Neural crest cell (in vitro differentiated cells): ENCODE measurements around the gene NFE2L1. TPM values are rescaled to one million over a fixed set of nuclear protein-coding genes. Genes with fewer than 3 reads are reported as not detected.

ENCODE experiments used
- DNase-seq: peaks from one replicate; pipeline ENCODE4 v3.0.0; 2021; ENCODE audit warnings: low read depth, mixed read lengths, low spot score
- H3K27ac Mint-ChIP-seq: one replicate; pipeline ENCODE4 v1.8.0; 2021; ENCODE audit warnings: mild to moderate bottlenecking, mixed read lengths; ENCODE audit not compliant: unreplicated experiment
- H3K27me3 Mint-ChIP-seq: 2 replicates; pipeline ENCODE4 v1.8.0; 2021; ENCODE audit warnings: low read depth, mild to moderate bottlenecking, mixed read lengths
- H3K36me3 Mint-ChIP-seq: 2 replicates; pipeline ENCODE4 v1.8.0; 2021; ENCODE audit warnings: low read depth, mild to moderate bottlenecking, mixed read lengths
- H3K4me1 Mint-ChIP-seq: 2 replicates; pipeline ENCODE4 v1.8.0; 2021; ENCODE audit warnings: mixed read lengths
- H3K4me3 Mint-ChIP-seq: one replicate; pipeline ENCODE4 v1.8.0; 2021; ENCODE audit warnings: mild to moderate bottlenecking, mixed read lengths
- H3K9me3 Mint-ChIP-seq: 2 replicates; pipeline ENCODE4 v1.8.0; 2021; ENCODE audit warnings: mixed read lengths
- microRNA-seq: library from miRNA; unstranded; fragments of <30 nt; microRNA quantifications from one replicate; pipeline ENCODE4, GENCODE V29; 2020
- total RNA-seq: library from RNA; stranded (reverse); gene quantifications from 2 replicates; pipeline ENCODE4 v1.2.1, GENCODE V29; 2021
- TF ChIP-seq, protein P1 (sequence below): fragments of 200-600 bp; sonication (generic); conservative IDR thresholded peaks from 2 replicates; pipeline ENCODE4 v1.5.0; 2021; ENCODE audit warnings: antibody characterized with exemption, mild to moderate bottlenecking

Gene NFE2L1
- total RNA-seq, 1 donor from 2014 or later, result 121 TPM

DNA sequence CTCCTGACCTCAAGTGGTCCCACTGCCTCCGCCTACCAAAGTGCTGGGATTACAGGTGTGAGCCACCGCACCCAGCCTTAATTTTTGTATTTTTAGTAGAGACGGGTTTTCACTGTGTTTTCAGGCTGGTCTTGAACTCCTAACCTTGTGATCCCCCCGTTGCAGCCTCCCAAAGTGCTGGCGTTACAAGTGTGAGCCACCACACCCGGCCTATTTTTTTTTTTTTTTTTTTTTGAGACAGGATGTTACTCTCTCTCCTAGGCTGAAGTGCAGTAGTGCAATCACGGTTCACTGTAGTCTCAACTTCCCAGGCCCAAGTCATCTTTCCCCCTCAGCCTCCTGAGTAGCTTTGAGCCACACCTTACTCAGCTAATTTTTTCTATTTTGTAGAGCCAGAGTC, 56.3 kb downstream of the NFE2L1 start:
- peaks cover 2% of the 10 kb centered on the region for H3K36me3 Mint-ChIP-seq
- peaks cover 3% of the 10 kb centered on the region for H3K9me3 Mint-ChIP-seq
- DNase-seq, result no peak
- TF ChIP-seq, protein P1, sequence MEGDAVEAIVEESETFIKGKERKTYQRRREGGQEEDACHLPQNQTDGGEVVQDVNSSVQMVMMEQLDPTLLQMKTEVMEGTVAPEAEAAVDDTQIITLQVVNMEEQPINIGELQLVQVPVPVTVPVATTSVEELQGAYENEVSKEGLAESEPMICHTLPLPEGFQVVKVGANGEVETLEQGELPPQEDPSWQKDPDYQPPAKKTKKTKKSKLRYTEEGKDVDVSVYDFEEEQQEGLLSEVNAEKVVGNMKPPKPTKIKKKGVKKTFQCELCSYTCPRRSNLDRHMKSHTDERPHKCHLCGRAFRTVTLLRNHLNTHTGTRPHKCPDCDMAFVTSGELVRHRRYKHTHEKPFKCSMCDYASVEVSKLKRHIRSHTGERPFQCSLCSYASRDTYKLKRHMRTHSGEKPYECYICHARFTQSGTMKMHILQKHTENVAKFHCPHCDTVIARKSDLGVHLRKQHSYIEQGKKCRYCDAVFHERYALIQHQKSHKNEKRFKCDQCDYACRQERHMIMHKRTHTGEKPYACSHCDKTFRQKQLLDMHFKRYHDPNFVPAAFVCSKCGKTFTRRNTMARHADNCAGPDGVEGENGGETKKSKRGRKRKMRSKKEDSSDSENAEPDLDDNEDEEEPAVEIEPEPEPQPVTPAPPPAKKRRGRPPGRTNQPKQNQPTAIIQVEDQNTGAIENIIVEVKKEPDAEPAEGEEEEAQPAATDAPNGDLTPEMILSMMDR, result no peak
- H3K4me1 Mint-ChIP-seq, result peaks cover 38% of the 10 kb centered on the region
- H3K4me3 Mint-ChIP-seq, result peak overlapping the region; percentile 63
- no peak overlapping the region for H3K27ac Mint-ChIP-seq
- H3K27me3 Mint-ChIP-seq, result peaks cover 3% of the 10 kb centered on the region

DNA sequence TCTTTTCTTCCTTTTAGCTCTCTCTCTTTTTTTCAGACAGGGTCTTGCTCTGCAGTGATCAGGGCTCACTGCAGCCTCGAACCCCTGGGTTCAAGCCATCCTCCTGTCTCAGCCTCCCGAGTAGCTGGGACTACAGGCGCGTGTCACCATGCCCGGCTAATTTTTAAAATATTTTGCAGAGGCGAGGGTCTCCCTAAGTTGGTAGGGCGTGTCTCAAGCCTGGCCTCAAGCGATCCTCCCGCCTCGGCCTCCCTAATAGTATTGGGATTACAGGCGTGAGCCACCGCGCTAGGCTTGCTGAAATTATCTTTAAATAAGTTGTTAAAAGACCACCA, 58.6 kb downstream of the NFE2L1 start:
- peaks cover 3% of the 10 kb centered on the region for H3K27me3 Mint-ChIP-seq
- peak overlapping the region; percentile 97 for H3K4me3 Mint-ChIP-seq
- no peaks in the 10 kb centered on the region for H3K36me3 Mint-ChIP-seq
- H3K4me1 Mint-ChIP-seq, result peaks cover 29% of the 10 kb centered on the region
- peaks cover 3% of the 10 kb centered on the region for H3K9me3 Mint-ChIP-seq
- H3K27ac Mint-ChIP-seq, result no peak overlapping the region
- TF ChIP-seq, protein P1, result no peak
- no peak for DNase-seq

DNA sequence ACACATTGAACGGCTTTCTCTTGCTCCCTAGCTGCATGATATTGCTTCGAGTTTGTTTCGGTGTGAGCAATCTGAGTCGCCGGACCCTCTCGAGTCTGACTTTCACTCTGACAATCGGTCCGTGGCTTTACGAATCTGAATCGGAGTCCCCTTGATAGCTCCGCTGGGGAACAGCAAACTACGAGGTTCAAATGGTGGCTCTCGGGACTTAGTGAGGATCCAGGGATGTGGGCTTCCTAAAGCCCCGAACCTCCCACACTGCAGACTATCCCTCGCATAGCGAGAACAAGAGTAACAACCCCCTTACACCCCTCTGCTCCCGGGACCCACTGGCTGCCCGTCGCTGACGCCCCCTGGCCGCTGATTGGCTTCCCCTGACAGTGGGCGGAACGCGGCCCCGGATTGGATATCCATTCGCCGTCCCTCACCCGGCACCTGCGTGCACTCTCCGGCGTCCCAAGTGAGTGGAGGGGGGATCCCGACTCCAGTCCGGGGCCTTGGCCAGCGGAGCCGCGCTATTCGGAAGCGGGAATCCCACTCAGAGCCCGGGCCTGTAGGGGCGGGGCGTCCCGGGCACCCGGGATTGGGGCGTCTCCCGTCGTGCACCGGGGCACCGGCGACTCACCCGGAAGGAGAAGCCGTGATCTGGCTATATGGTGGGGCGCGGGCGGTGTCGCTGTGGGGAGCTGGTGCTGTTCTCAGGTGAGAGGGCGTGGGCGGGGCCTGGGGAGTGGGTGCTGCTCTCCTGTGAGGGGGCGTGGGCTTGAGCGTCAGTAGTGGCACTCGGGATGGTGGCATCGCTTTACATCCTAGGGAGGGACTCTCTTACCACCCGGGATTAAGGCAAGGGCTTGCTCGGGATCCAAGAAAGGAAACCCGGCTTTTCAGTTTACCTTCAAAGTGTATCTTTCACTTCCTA, 59.2 kb downstream of the NFE2L1 start, which contains the start of gene SNX11:
Gene SNX11 (plus strand): TSS at position 630 of the 919 bp plus-strand sequence. CDS start 4,278 bp downstream, outside the sequence.
- peak; percentile 84 for DNase-seq
- Mint-ChIP-seq H3K9me3 (peaks cover 3% of the 10 kb centered on the region), H3K36me3 (no peaks in the 10 kb centered on the region), H3K4me1 (peaks cover 29% of the 10 kb centered on the region), H3K27me3 (peaks cover 3% of the 10 kb centered on the region), H3K27ac (peak within 1 kb of the TSS; percentile 95), H3K4me3 (peak within 1 kb of the TSS; percentile 97)
- TF ChIP-seq, protein P1, result no peak

DNA sequence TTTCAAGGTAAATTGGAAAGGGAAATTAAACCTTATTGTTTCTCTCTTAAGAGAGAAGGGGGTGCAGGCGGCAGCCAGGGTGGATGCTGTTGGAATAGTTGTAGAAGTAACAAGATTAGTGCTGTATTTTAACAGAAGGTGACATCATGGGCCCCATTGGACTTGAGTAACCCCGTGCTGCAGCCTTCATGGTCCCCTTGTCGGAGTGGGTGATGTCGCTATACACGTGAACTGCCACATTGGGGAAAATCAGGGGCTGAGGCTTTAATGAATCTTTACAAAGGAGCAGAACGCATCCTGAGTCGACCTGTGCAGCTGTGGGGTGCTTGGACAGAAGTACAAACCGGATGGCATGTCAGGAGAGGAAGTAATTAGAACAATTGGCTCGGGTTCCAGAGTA, 62.6 kb downstream of the NFE2L1 start:
- Mint-ChIP-seq H3K27ac (no peak overlapping the region), H3K4me3 (peak overlapping the region; percentile 5), H3K9me3 (no peaks in the 10 kb centered on the region), H3K36me3 (no peaks in the 10 kb centered on the region), H3K4me1 (peaks cover 29% of the 10 kb centered on the region), H3K27me3 (peaks cover 3% of the 10 kb centered on the region)
- no peak for DNase-seq
- TF ChIP-seq, protein P1, result no peak

Small RNAs within 50 kb of the gene (microRNA-seq; reads per million reads assigned to microRNA genes)
- 423 reads per million, percentile 74 among the genes with 10 or more reads in this experiment for gene MIR152

Other genes with a start within 250 kb of the NFE2L1 start
- 14.3 and 14.6 TPM in 2 replicates for gene OSBPL7, start 226.6 kb upstream of the NFE2L1 start, total RNA-seq
- 50.0 and 55.3 TPM in 2 replicates for gene MRPL10, start 216.8 kb upstream of the NFE2L1 start, total RNA-seq
- gene LRRC46, start 216.7 kb upstream of the NFE2L1 start, total RNA-seq, result 0.84 and 1.4 TPM in 2 replicates
- gene SCRN2, start 207.1 kb upstream of the NFE2L1 start, total RNA-seq, result 32.7 and 37.8 TPM in 2 replicates
- 0.16 and 0.25 TPM in 2 replicates for gene SP6, start 197.2 kb upstream of the NFE2L1 start, total RNA-seq
- 22.4 and 23.2 TPM in 2 replicates for gene SP2, start 152.1 kb upstream of the NFE2L1 start, total RNA-seq
- 7.1 and 7.5 TPM in 2 replicates for gene PNPO, start 106.8 kb upstream of the NFE2L1 start, total RNA-seq
- gene PRR15L, start 90.5 kb upstream of the NFE2L1 start, total RNA-seq, result not detected in 2 replicates
- gene CDK5RAP3, start 77.2 kb upstream of the NFE2L1 start, total RNA-seq, result 285 and 301 TPM in 2 replicates
- gene COPZ2, start 10.6 kb upstream of the NFE2L1 start, total RNA-seq, result 4.0 and 4.1 TPM in 2 replicates
- gene CBX1, start 53.1 kb downstream of the NFE2L1 start, total RNA-seq, result 210 and 216 TPM in 2 replicates
- 22.6 and 25.8 TPM in 2 replicates for gene SNX11, start 59.4 kb downstream of the NFE2L1 start, total RNA-seq